Natural killer cell (primary cell): Measurements from ENCODE around the gene KRTAP10-10. TPM values are rescaled to one million over a fixed set of nuclear protein-coding genes. Genes with fewer than 3 reads are reported as not detected.

Experiments used
- ATAC-seq, 3 donors: fragments of 150-1000 bp in 2 of 3; fragments of 200-7000 bp in 1 of 3; cut with Tn5 transposase; 1 replicate in 1 of 3; 2 replicates in 2 of 3; pipeline ENCODE4 v1.10.0; 2021; ENCODE audit warnings: mild to moderate bottlenecking in 2 of 3, moderate library complexity in 2 of 3
- DNase-seq, 2 donors: peaks; one replicate each; pipeline versions ENCODE4 v3.0.0 to v3.0.0-alpha.2; 2013 to 2021; ENCODE audit warnings: mixed read lengths in 1 of 2
- H3K27ac ChIP-seq: one replicate; pipeline ENCODE4 v1.5.1; 2013; ENCODE audit warnings: mild to moderate bottlenecking, low read length
- H3K27me3 ChIP-seq: one replicate; pipeline ENCODE4 v1.6.1; 2013; ENCODE audit warnings: low read length; ENCODE audit not compliant: control insufficient read depth, insufficient read depth
- H3K36me3 ChIP-seq: one replicate; pipeline ENCODE4 v1.6.1; 2013; ENCODE audit warnings: low read length; ENCODE audit not compliant: control insufficient read depth, insufficient read depth
- H3K4me1 ChIP-seq: one replicate; pipeline ENCODE4 v1.6.1; 2013; ENCODE audit warnings: low read length; ENCODE audit not compliant: control insufficient read depth, insufficient read depth
- H3K4me3 ChIP-seq: one replicate; pipeline ENCODE4 v1.5.1; 2013; ENCODE audit warnings: low read length
- H3K9me3 ChIP-seq: one replicate; pipeline ENCODE4 v1.6.1; 2013; ENCODE audit warnings: low read length; ENCODE audit not compliant: control insufficient read depth, insufficient read depth
- H3K27ac Mint-ChIP-seq, 2 donors: one replicate each; pipeline ENCODE4 v1.8.0; 2022; ENCODE audit warnings: mild to moderate bottlenecking in 2 of 2, mixed read lengths in 2 of 2, moderate library complexity in 1 of 2
- H3K27me3 Mint-ChIP-seq, 2 donors: one replicate each; pipeline ENCODE4 v1.8.0; 2022; ENCODE audit warnings: low read depth in 2 of 2, mixed read lengths in 2 of 2
- H3K36me3 Mint-ChIP-seq: one replicate; pipeline ENCODE4 v1.8.0; 2022; ENCODE audit warnings: mixed read lengths
- H3K4me1 Mint-ChIP-seq, 2 donors: one replicate each; pipeline ENCODE4 v1.8.0; 2022; ENCODE audit warnings: mixed read lengths in 2 of 2
- H3K4me3 Mint-ChIP-seq: one replicate; pipeline ENCODE4 v1.8.0; 2022; ENCODE audit warnings: mild to moderate bottlenecking, moderate library complexity, mixed read lengths
- H3K9me3 Mint-ChIP-seq, 2 donors: one replicate each; pipeline ENCODE4 v1.8.0; 2022; ENCODE audit warnings: mixed read lengths in 2 of 2
- WGBS: methylation state at CpG from one replicate; pipeline ENCODE4 v1.1.7; 2013; ENCODE audit warnings: missing lambda C conversion rate; ENCODE audit not compliant: insufficient coverage; 5-methylcytosine and 5-hydroxymethylcytosine counted together
- intact Hi-C: fragments of 100-400 bp; cut with micrococcal nuclease; formaldehyde crosslinking; loops from one replicate; pipeline ENCODE4 v1.14.2; 2022
- total RNA-seq, 4 donors: library from RNA; stranded (reverse); fragments of 120-200 nt in 1 of 4; gene quantifications; one replicate each; pipeline versions ENCODE4 v1.2.3 to v1.2.4, GENCODE V29; 2013 to 2022
- TF ChIP-seq, protein P1 (sequence below): fragments of 200-600 bp; IDR thresholded peaks from one replicate; pipeline ENCODE4 v1.8.0; 2022; ENCODE audit warnings: antibody characterized with exemption

The KRTAP10-10 gene, protein sequence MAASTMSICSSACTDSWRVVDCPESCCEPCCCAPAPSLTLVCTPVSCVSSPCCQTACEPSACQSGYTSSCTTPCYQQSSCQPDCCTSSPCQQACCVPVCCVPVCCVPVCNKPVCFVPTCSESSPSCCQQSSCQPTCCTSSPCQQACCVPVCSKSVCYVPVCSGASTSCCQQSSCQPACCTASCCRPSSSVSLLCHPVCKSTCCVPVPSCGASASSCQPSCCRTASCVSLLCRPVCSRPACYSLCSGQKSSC
- not detected for total RNA-seq
- not detected for total RNA-seq (2013)

DNA sequence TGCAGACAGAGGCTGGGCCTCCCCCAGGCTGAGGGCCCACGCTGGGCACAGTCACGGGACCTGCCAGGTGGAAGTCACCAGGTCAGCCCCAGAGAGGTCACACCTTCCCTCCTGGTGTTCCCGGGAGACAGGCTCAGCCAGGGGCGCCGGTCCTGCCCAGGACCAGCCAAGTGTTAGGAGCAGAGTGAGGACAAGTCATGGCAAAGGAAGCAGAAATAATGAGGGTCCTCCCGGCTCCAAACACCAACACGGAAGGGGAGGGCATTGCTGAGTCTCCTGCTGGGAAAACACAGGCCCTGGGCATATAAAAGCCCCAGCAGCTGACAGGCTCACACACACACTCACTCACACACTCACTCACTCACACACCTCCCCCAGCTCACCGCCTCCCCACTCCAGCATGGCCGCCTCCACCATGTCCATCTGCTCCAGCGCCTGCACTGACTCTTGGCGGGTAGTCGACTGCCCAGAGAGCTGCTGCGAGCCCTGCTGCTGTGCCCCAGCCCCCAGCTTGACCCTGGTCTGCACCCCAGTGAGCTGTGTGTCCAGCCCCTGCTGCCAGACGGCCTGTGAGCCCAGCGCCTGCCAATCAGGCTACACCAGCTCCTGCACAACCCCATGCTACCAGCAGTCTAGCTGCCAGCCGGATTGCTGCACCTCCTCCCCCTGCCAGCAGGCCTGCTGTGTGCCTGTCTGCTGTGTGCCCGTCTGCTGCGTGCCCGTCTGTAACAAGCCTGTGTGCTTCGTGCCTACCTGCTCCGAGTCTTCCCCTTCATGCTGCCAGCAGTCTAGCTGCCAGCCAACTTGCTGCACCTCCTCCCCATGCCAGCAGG, at the start of gene KRTAP10-10:
KRTAP10-10 (plus strand) TSS at position 339 of the 833 bp plus-strand sequence; CDS start at position 401, 62 bp downstream.
- 80% methylated on average over 21 of the region's 21 CpGs for WGBS
- Histone ChIP-seq H3K27ac (no peak within 1 kb of the TSS), H3K36me3 (no peaks in the 10 kb centered on the region), H3K9me3 (peaks cover 8% of the 10 kb centered on the region), H3K27me3 (no peaks in the 10 kb centered on the region), H3K4me1 (no peaks in the 10 kb centered on the region), H3K4me3 (no peak within 1 kb of the TSS)
- H3K36me3 Mint-ChIP-seq: peaks cover 10% of the 10 kb centered on the region
- peak within 1 kb of the TSS in 1 of 2 donors; percentile 29 for H3K27ac Mint-ChIP-seq
- no peak within 1 kb of the TSS for H3K4me3 Mint-ChIP-seq
- peaks cover 0 to 5% of the 10 kb centered on the region in 2 donors for H3K4me1 Mint-ChIP-seq
- ATAC-seq (no peak), DNase-seq (no peak)
- peaks cover 18 to 26% of the 10 kb centered on the region in 2 donors for H3K27me3 Mint-ChIP-seq
- H3K9me3 Mint-ChIP-seq: peaks cover 0 to 15% of the 10 kb centered on the region in 2 donors
- intact Hi-C loops: no loop called here
- TF ChIP-seq, protein P1, sequence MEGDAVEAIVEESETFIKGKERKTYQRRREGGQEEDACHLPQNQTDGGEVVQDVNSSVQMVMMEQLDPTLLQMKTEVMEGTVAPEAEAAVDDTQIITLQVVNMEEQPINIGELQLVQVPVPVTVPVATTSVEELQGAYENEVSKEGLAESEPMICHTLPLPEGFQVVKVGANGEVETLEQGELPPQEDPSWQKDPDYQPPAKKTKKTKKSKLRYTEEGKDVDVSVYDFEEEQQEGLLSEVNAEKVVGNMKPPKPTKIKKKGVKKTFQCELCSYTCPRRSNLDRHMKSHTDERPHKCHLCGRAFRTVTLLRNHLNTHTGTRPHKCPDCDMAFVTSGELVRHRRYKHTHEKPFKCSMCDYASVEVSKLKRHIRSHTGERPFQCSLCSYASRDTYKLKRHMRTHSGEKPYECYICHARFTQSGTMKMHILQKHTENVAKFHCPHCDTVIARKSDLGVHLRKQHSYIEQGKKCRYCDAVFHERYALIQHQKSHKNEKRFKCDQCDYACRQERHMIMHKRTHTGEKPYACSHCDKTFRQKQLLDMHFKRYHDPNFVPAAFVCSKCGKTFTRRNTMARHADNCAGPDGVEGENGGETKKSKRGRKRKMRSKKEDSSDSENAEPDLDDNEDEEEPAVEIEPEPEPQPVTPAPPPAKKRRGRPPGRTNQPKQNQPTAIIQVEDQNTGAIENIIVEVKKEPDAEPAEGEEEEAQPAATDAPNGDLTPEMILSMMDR: no peak

DNA sequence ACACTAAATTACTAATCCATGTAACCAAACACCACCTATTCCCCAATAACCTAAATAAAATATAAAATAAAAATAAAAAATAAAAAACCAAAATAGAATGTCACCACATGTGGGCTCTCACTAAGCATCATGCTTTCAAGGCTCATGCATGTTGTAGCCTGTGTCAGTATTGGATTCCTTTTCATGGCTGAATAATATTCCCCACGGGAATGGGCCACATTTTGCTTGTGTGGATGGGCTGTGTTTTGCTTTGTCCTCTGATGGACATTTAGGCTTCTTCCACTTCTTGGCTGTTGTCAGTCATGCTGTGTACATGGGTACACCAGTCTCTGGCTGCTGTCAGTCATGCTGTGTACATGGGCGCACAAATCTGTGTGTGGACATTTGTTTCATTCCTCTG, 48.1 kb upstream of the KRTAP10-10 start:
- Mint-ChIP-seq H3K9me3 (no peaks in the 10 kb centered on the region), H3K27ac (no peak overlapping the region), H3K4me1 (peaks cover 0 to 5% of the 10 kb centered on the region in 2 donors), H3K36me3 (no peaks in the 10 kb centered on the region), H3K27me3 (peaks cover 37 to 62% of the 10 kb centered on the region in 2 donors), H3K4me3 (no peak overlapping the region)
- H3K4me1 ChIP-seq: no peaks in the 10 kb centered on the region
- intact Hi-C loops: no loop called here
- TF ChIP-seq, protein P1: no peak
- H3K9me3 ChIP-seq: no peaks in the 10 kb centered on the region
- no peak for ATAC-seq
- WGBS: 86% methylated on average over 2 of the region's 2 CpGs
- H3K27ac ChIP-seq: no peak overlapping the region
- no peak for DNase-seq
- H3K4me3 ChIP-seq: no peak overlapping the region
- no peaks in the 10 kb centered on the region for H3K27me3 ChIP-seq
- H3K36me3 ChIP-seq: no peaks in the 10 kb centered on the region

DNA sequence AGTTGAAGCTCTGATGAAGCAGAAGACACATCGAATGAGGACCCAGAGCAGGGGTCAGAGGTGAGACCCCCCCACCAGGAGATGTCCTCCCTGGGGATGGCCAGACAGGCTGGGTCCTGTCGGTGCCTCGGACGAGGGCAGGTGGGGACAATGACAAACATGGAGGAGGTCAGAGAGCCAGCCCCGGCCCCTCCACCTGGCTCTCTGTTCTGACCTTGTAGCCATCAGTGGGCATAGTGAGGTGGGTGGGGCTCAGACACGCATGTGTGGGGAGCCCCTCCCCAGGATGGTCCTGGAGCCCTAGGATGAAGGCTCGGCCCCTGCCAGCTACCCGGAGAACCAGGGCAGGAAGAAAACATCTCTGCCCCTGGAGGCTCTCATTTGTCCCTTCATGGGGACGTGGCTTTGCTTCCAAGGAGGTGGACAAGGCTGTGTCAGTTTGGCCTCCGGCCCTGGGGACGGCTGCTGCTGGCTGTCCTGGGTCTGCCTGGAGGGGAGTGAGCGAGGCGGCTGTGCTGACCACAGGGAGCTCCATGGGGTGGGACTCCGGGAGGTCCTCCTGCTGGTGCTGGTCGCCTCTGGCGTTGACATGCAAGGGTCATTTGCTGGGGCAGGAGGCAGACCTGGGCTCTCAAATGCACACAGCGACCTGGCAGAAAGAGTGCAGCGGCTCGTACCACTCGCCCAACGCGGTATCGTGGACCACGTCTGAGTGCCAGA, 47.4 kb upstream of the KRTAP10-10 start:
- intact Hi-C loops: no loop called here
- TF ChIP-seq, protein P1: no peak
- no peaks in the 10 kb centered on the region for H3K36me3 ChIP-seq
- ATAC-seq (no peak), DNase-seq (no peak)
- H3K4me3 Mint-ChIP-seq: no peak overlapping the region
- H3K27ac ChIP-seq: no peak overlapping the region
- H3K27me3 ChIP-seq: no peaks in the 10 kb centered on the region
- H3K4me3 ChIP-seq: no peak overlapping the region
- WGBS: 84% methylated on average over 24 of the region's 24 CpGs
- H3K9me3 ChIP-seq: no peaks in the 10 kb centered on the region
- no peaks in the 10 kb centered on the region for H3K36me3 Mint-ChIP-seq
- H3K27ac Mint-ChIP-seq: no peak overlapping the region
- no peaks in the 10 kb centered on the region for H3K4me1 ChIP-seq
- H3K27me3 Mint-ChIP-seq: peaks cover 32 to 56% of the 10 kb centered on the region in 2 donors
- H3K9me3 Mint-ChIP-seq: no peaks in the 10 kb centered on the region
- peaks cover 0 to 5% of the 10 kb centered on the region in 2 donors for H3K4me1 Mint-ChIP-seq
